ENCODE data around the gene IQCM.
"Not testable (repeated sequence)": the region's sequence is repeated elsewhere in the genome, so short reads cannot be mapped to it uniquely, and the experiment has no call there.

The IQCM gene

DNA sequence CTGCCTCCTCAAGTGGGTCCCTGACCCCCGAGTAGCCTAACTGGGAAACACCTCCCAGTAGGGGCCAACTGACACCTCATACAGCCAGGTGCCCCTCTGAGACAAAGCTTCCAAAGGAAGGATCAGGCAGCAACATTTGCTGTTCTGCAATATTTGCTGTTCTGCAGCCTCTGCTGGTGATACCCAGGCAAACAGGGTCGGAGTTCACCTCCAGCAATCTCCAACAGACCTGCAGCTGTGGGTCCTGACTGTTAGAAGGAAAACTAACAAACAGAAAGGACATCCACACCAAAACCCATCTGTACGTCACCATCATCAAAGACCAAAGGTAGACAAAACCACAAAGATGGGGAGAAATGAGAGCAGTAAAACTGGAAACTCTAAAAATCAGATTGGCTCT, 347.0 kb downstream of the IQCM start:
- not testable (repeated sequence) for DNase-seq (ENCODE audit: low read depth in 2 of 2)

DNA sequence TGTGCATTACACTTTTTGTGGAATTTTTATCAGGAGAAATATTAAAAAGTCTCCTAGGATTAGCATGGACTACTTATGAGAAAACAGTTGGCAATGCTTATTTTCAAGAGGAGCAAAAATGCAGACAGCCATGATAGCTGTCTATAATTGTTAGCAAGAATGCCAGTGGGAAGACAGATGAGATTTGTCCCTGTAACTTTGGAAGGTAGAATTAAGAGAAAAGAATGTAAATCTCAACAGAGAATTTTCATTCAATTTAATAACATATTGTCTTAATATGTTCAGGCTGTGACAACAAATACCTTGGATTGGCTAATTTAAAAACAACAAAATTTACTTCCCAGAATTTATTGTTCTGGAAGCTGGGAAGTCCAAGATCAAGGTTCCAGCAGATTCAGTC, 349.2 kb downstream of the IQCM start:
- DNase-seq (ENCODE audit: low read depth in 2 of 2), result no peak

DNA sequence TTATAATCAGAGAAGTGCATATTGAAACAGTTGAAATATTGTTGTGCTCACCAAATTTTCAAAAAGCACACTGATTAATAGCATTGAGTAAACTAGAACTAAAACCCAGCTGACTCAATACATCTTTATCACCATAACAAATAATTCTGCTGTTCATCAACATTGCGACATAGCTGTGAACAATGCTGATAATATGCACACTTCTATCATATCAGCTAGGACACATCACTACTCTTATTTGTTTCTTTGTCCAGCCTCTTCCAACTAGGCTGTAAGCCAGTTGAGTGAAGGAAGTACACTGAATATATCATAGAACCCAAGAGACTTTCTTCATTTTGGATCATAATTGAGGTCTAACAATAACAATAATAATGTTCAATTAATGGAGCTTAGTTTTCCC, 349.7 kb downstream of the IQCM start:
- no peak for DNase-seq (ENCODE audit: low read depth in 2 of 2)

DNA sequence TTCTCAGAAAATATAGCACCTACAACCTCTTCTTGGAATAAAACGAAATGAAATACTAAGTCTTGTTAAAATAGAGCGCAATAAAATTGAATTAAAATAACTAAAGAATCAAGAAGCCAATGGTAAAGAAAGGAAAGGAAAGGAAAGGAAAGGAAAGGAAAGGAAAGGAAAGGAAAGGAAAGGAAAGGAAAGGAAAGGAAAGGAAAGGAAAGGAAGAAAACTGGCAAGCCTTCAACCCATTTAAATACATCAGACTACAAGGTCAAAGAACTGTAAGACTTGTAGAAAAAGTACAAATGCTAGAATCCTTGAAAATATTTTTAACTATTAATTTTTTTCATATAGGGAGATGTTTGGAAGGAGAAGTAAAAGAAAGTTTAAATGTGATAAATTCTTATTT, 372.1 kb downstream of the IQCM start:
- DNase-seq (ENCODE audit: low read depth in 2 of 2), result no peak

DNA sequence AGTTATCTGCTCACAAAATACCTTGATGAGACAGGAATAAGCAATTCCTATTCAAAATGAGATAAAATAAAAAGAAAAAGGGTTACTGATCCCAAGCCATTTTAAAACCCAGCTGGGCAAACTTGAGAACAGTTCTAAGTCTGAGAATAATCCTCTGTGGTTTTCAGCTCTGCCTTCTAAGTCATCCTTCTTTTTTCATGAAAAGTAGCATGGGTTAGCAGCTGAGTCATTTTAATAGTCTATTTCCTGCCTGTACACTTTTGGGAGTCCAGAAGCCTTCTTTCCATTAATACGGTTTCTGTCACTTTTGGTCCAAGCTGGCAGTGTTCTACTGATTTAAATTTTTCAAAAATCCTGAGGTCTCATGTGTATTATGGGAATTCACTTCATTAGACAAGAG, 374.3 kb downstream of the IQCM start:
- no peak for DNase-seq (ENCODE audit: low read depth in 2 of 2)

DNA sequence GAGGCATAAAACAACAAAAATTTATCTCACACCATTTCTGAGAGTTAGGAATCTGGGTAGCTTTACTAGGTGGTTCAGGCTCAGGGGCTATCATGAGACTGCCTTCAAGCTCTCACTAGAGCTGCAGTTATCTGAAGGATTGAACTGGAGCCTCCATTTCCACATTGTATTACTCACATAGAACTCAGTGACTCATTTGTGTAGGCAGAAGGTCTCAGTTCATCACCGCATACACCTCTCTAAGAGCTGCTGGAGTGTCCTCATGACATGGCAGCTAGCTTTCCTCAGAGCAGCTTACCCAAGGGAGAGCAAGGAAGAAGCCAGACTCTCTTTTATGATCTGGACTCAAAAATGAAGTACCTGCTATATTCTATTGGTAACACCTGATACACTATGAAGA, 389.2 kb downstream of the IQCM start:
- DNase-seq (ENCODE audit: low read depth in 2 of 2), result no peak

DNA sequence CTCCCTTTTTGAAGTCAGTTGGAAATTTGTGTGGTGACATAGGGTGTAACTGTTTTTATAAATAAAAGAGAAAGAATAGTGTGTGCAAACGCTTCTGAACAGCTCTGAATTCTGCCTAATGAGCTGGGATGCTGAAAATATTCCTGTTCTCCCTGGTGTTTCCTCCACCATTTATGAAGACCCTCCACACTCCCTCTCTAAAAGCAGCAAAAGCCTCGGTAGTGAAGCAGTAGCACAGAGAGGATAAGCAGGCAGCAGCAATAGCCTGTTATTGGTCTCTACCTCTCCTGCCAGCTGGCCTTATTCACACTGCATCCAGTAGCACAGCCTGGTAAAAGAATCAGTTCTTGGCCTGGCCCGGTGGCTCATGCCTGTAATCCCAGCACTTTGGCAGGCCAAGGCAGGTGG, 406.1 kb downstream of the IQCM start:
- no peak for DNase-seq (ENCODE audit: low read depth in 2 of 2)

DNA sequence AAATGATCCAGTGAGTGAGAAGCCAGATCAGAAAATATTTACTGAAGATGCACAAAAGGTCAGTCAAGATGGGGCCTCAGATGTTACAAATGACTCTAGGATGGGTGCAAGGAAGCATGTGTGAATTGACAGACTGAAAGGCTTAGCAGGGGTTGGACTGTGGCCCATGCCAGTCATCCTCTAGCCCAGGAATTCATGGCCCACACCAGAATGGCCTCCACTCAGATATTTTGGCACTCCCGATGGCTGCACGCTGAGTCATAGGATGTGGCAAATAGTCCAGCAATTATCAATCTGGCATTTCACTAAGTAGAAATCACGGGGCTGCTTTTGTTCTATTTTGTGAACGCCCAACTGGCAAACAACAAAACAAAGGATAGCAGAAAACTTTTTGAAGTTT, 406.5 kb downstream of the IQCM start:
- no peak for DNase-seq (ENCODE audit: low read depth in 2 of 2)

DNA sequence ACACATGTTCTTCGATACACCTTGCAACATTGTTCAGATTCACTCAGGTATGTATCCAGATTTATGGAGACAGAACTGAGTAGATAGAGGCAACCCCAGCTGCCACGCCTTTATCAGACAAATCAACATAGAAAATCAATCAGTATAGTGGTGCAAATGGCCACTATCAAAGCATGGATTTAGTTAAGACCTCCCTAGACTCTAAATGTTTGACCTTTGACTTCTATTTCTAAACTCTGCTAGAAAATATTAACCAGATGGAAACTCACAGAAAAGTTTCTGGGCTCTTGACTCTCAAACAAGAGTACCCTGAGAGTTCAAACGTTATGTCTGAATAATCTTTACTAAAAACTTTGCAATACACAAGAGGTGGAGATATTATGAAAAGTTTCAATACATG, 411.5 kb downstream of the IQCM start:
- no peak for DNase-seq (ENCODE audit: low read depth in 2 of 2)

DNA sequence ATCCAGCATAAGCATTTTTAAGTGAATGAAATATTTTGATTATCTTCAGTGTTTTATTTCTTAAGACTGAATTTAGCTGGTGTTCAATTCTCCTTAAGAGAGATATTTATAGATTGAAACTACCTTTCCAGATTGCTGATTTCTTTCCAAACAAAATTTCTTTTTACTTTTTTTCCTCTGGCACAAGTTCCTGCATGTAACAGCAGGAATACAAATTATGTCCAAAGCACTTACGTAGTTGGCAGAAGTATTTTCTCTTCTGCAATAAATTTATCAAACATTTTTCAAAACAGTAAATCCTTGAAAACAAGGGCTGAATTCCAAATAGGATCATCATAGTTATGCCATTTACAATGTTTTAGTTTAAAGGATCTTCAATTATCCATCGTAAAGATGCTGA, 412.6 kb downstream of the IQCM start:
- no peak for DNase-seq (ENCODE audit: low read depth in 2 of 2)

DNA sequence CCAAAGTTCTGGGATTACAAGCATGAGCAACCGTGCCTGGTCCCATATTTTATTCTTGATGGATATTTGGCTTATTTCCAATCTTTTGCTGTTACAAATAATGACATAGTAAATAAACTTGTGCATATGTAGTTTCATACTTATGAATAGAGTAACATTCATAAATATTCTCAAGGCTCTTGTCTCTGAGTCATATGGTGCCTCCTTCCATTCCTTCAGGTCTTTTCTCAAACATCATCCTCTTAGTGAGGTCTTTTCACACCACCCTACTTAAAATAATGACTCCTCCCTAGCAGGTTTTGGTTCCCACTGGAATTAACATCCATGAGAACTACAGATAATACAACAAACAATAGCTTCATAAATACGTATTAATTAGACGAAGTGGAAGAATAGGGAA, 416.6 kb downstream of the IQCM start:
- no peak for DNase-seq (ENCODE audit: low read depth in 2 of 2)

DNA sequence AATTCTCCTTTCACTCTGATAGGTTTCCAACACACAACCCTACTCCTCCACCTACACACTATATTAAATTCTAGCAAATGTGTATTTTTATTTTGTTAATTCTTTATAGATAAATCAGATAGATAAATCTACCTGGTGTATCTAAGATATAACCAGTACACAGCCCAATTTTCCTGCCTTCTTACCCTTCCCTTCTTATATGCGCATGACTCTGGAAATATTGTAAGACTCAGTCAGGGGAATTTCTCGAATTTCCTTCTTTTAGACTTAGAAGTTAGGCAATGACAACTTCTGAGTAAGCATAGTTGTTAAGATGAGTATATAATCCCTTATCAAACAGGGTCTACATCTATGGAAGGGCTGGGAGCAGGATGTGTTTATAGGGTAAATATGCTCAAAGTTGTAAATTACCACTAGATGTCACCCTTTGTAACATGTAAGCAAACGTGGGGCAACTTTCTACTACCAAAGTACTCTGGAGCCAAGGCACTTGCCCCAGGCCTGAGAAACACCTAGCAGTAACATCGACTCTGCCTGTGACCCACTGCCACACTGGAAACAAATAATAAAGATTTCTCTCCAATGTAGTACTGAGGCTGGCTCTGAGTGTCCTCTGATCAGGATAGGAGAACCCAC, 444.7 kb downstream of the IQCM start:
- DNase-seq (ENCODE audit: low read depth in 2 of 2), result no peak

DNA sequence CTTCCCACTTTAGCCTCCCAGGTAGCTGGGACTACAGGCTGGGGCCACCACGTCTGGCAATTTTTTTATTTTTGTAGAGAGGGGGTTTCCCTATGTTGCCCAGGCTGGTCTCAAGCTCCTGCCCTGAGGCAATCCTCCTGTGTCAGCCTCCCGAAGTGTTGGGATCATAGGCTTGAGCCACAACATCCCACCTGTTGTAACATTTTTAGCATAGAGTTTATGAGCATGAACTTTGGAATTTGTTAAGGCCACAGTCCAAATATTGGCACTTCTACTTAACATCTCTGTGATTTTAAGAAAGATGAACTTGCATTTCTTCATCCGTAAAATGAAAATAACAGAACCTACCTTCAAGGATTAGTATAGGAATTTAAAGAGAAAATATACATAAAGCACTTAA, 445.6 kb downstream of the IQCM start:
- no peak for DNase-seq (ENCODE audit: low read depth in 2 of 2)

DNA sequence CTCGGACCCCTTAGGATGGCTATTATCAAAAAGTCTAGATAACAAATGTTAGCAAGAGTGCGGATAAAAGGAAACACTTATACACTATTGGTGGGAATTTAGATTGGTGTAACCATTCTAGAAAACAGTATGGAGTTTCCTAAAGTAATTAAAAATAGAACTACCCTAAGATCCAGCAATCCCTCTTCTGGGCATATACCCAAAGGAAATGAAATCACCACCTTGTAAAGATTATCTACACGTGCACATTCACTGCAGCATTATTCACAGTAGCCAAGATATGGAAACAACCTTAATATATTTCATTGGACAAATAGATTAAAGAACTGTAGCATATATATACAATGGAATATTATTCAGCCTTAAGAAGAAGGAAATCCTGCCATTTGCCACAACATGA, 462.4 kb downstream of the IQCM start:
- DNase-seq (ENCODE audit: low read depth in 2 of 2), result no peak

DNA sequence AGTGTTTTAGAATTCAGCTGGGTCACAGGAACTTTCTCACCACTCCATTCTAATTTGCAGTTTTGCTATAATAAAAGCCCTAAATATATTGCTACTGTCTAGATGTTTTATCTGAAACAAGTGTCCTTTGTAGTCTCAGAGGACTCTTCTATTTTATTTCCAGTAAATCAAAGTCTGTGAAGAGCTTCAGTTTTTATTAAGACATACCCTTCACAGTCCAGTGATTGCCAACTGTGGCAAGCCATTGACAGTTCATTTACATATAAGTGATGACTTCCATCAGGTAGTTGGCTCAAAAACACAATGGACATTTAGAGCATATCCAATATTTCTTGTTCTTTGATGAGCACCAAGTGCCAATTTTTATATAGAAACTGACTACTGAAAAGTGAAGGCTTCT, 466.1 kb downstream of the IQCM start:
- no peak for DNase-seq (ENCODE audit: low read depth in 2 of 2)

DNA sequence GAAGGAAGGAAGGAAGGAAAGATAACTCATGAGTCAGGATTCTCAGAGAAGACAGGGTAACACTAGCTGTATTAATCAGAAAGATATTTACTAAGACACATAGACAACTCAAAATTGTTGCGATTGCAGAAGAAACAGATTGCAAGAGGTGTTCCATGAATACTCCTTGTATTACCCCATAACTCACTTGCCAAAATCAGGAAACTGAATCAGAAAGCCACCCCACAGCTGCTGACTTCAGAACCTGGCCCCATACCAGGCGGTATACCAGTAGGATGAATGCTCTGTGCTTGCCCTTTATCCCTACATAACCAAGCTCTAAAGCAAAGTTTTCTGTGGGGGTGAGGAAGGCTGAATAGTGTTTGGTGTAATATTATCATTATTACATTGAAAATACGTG, 468.5 kb downstream of the IQCM start:
- no peak for DNase-seq (ENCODE audit: low read depth in 2 of 2)

DNA sequence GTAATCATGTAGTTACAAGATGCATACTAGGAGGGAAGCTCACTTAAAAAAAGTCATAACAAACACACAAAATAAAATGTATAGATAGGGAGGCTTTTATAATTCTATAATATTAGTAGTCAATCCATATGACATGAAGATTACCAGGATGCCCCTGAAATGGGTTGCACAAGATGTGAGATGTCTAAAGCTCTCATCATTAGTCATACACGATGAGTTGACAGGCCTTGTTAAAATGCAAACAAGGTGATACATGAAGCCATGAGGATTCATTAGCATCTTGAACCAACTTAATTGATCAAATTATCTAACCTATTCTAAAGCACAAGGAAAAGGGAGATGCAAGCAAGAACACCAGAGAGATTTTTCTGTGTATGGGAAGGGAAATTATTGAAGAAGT, 470.2 kb downstream of the IQCM start:
- no peak for DNase-seq (ENCODE audit: low read depth in 2 of 2)

DNA sequence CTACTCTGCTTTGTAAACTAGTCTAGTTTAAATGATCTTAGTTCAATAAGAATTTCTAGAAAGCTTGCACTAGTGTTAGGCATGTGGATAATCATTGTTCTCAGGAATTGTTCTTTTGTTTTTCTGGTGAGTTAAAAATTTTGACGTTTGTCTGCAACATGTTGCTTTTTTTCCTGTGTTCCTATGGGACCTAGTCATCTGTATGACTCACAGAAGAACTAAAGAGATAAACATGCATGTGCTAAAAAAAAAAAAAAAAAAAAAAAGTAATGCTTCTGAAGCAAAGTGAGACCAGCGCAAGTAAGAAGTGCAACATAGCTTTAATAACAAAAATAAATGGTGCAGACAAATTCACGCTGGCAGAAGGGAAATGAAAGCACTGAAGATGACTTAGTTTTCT, 471.2 kb downstream of the IQCM start:
- DNase-seq (ENCODE audit: low read depth in 2 of 2), result no peak

DNA sequence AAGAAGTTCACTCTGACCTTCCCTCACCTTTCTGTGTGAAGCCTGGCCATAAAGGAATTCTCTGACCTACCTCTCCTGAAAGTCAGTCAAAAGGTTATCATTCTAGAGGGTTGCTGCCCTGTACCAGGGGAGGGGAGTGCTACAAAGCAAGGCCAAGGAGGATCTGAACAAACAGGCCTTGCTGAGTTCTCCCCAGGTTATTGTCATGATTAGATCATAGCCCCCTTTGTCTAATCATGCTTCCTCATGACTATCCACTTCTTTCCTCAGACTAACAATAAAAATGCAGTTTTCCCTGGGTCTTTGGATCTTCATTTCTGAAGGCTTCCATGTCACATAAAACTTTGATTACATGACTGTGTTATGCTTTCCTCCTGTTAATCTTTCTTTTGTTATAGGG, 472.0 kb downstream of the IQCM start:
- DNase-seq (ENCODE audit: low read depth in 2 of 2), result no peak

DNA sequence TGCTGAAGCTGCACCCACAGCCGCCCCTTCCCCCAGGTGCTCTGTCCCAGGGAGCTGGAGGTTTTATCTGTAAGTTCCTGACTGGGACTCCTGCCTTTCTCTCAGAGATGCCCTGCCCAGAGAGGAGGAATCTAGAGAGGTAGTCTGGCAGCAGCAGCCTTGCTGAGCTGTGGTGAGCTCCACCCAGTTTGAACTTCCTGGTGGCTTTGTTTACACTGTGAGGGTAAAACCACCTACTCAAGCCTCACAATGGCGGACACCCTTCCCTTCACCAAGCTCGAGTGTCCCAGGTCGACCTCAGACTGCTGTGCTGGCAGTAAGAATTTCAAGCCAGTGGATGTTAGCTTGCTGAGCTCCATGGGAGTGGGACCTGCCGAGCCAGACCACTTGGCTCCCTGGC, 474.5 kb downstream of the IQCM start:
- DNase-seq (ENCODE audit: low read depth in 2 of 2), result not testable (repeated sequence)

DNA sequence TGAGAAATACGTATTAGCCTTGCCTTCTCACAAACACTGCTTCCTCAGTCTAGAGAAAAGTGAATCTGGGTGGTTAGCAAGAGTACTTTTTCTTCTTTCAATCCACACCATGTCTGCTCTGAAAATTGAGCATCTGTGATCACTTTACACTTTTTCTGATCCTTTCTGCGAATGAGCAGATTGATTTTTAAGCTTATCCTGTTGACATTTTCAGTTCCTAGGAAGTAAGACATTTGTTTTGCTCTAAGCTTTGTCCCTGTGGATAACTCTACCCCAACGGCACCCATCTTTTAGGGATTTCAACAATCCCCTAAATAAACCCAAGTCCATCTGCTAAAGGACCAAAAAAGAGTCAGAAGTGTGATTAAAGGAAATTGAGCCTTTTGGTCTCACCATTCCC, 487.5 kb downstream of the IQCM start:
- DNase-seq (ENCODE audit: low read depth in 2 of 2), result no peak

DNA sequence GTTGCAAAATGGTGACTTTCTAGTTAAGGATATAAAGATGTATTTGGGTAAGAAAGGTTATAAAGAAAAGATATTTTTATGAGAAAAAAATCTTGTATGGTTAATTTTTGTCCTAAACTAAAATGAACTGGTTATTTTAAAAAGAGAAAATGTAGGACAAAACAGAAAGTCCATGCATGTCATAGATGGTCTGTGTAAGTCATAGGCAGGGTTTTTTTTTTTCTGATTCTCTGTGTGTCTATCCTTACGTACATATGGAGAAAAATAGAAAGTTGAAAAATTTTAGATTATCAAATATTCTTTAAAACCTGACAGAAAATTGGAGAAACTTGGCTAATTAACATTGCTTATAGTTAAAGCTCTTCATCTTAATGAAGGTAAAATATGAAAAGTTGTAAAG, 493.4 kb downstream of the IQCM start:
- DNase-seq (ENCODE audit: low read depth in 2 of 2), result no peak

DNA sequence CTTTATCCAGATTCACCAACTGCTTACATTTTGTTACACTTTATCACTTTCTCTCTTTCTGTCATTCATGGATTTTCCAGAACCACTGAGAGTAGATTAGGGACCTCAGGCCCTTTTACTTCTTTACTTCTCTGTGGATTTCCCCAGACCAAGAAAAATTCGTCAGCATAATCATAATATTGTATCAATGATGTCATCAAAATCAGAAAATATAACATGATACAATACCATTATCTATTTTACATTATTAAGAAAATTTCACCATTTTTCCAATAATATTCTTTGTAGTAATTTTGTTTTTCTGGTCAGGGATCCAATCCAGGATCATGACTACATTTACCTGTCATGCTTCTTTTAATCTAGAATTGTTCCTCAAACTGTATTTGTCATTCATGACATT, 494.2 kb downstream of the IQCM start:
- no peak for DNase-seq (ENCODE audit: low read depth in 2 of 2)

DNA sequence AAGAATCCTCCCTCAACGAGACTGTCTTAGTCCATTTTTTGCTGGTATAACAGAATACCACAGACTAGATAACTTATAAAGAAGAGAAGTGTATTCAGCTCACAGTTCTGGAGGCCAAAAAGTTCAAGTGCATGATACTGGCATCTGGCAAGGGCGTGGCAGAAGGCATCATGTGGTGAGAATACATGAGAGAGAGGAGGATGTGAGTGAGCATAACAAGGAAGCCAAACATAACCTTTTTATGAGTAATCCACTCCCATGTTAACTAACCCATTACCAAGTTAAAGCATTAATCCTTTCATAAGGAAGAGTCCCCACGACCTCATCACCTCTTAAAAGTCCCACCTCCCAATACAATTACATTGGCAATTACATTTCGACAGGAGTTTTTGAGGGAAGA, 504.6 kb downstream of the IQCM start:
- DNase-seq (ENCODE audit: low read depth in 2 of 2), result no peak

DNA sequence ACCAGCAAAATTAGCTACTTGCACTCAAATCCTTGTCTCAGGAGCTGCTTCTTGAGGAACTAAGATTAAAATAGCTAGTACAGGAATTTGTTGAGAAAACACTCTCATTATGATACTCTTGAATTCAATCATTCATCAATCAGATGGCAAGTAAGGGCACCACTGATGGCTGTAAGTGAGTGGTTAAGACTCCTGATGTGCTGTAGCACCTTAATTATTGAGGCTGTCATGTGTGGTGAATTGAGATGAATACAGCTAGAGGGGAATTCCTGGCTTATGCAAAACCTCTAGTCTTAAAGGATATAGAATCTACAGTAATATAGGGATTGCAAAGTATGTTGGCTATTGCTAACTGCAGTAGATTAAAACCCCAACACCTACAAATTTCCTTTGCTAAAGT, 509.1 kb downstream of the IQCM start:
- no peak for DNase-seq (ENCODE audit: low read depth in 2 of 2)

All from stimulated activated CD8-positive, alpha-beta memory T cell treated with anti-CD3 and anti-CD28 coated beads, Interleukin-7, amount 100 ng/mL, for 1 hour (primary cell).